Ecto neural progenitor cell (in vitro differentiated cells): ENCODE measurements around the gene RPL29.
A peak's percentile ranks its signal among the peaks of the same experiment; 100 is the strongest.

Experiments used
- DNase-seq: peaks from one replicate; pipeline ENCODE4 v3.0.0-alpha.2; 2018; ENCODE audit warnings: low spot score

The RPL29 gene

GRCh38 chr3:51945031-51945840, 50.5 kb downstream of the RPL29 start:
- peak; percentile 43 for DNase-seq

GRCh38 chr3:51944451-51945021, 51.2 kb downstream of the RPL29 start:
- DNase-seq, result peak; percentile 43
